GM12801 (cell line): ENCODE results near the gene OR6X1.

Experiments
- CTCF ChIP-seq: IDR thresholded peaks from one replicate; pipeline ENCODE4 v1.5.1; 2011; ENCODE audit warnings: control low read depth; ENCODE audit not compliant: insufficient read length; ENCODE audit errors: extremely low read depth

Gene OR6X1

GRCh38 chr11:123797114-123797513, 42.8 kb upstream of the OR6X1 start:
- no peak for TF ChIP-seq CTCF

- TF ChIP-seq CTCF, result no peak
Observed at GRCh38 chr11:123796226-123796625, 41.9 kb upstream of the OR6X1 start.

GRCh38 chr11:123783536-123783935, 29.2 kb upstream of the OR6X1 start:
- TF ChIP-seq CTCF, result no peak

- TF ChIP-seq CTCF, result no peak
Observed at GRCh38 chr11:123778511-123778910, 24.2 kb upstream of the OR6X1 start.

- no peak for TF ChIP-seq CTCF
Observed at GRCh38 chr11:123775715-123776549, 21.6 kb upstream of the OR6X1 start.

- no peak for TF ChIP-seq CTCF
Observed at GRCh38 chr11:123775289-123775688, 21.0 kb upstream of the OR6X1 start.

GRCh38 chr11:123773959-123774358, 19.6 kb upstream of the OR6X1 start:
- TF ChIP-seq CTCF, result no peak

- TF ChIP-seq CTCF, result no peak
Observed at GRCh38 chr11:123773026-123773425, 18.7 kb upstream of the OR6X1 start.
